K562 (cell line): ENCODE results near the gene ZKSCAN4. TPM values are rescaled to one million over a fixed set of nuclear protein-coding genes. Genes with fewer than 3 reads are reported as not detected.

Source experiments
- BRD4 ChIP-seq: fragments of 200-600 bp; sonication (generic); IDR thresholded peaks from 2 replicates; pipeline ENCODE4 v1.6.1; 2017; ENCODE audit warnings: inconsistent platforms
- CBFA2T3 ChIP-seq: fragments of 450-650 bp; IDR thresholded peaks from 2 replicates; pipeline ENCODE4 v1.6.1; 2017
- CUX1 ChIP-seq: fragments of 200-800 bp; sonication (Bioruptor generic); IDR thresholded peaks from 2 replicates; pipeline ENCODE4 v1.6.1; 2016; ENCODE audit warnings: missing genetic modification characterization, missing compliant biosample characterization
- EZH2 ChIP-seq: IDR thresholded peaks from 2 replicates; pipeline ENCODE4 v1.6.1; 2012; ENCODE audit warnings: low read depth, mild to moderate bottlenecking, inconsistent platforms, low read length, borderline replicate concordance
- GABPB1 ChIP-seq: sonication (generic); formaldehyde crosslinking; IDR thresholded peaks from 2 replicates; pipeline ENCODE4 v1.8.0; 2022; ENCODE audit warnings: mild to moderate bottlenecking, missing genetic modification reagents
- HOMEZ ChIP-seq: fragments of 250-450 bp; sonication (Bioruptor Pico); IDR thresholded peaks from 2 replicates; pipeline ENCODE4 v1.4.0; 2020; ENCODE audit warnings: mild to moderate bottlenecking, moderate library complexity
- KDM2B ChIP-seq: fragments of 250-450 bp; sonication (Bioruptor Pico); IDR thresholded peaks from 2 replicates; pipeline ENCODE4 v1.8.0; 2021; ENCODE audit warnings: mild to moderate bottlenecking, moderate library complexity
- KHSRP ChIP-seq: fragments of 450-650 bp; IDR thresholded peaks from 2 replicates; pipeline ENCODE4 v1.6.1; 2017
- MAFK ChIP-seq: IDR thresholded peaks from 2 replicates; pipeline ENCODE4 v1.6.1; 2011; ENCODE audit warnings: low read length, improper control_type of control experiment
- NCOA6 ChIP-seq: fragments of 450-650 bp; IDR thresholded peaks from 2 replicates; pipeline ENCODE4 v1.6.1; 2017; ENCODE audit warnings: mild to moderate bottlenecking
- NKRF ChIP-seq: fragments of 450-650 bp; IDR thresholded peaks from 2 replicates; pipeline ENCODE4 v1.6.1; 2016; ENCODE audit warnings: borderline replicate concordance
- NR0B1 ChIP-seq: fragments of 450-650 bp; IDR thresholded peaks from one replicate; pipeline ENCODE4 v1.6.1; 2018; ENCODE audit warnings: mild to moderate bottlenecking, moderate library complexity; ENCODE audit not compliant: partially characterized antibody
- RBFOX2 ChIP-seq: fragments of 200-400 bp; formaldehyde crosslinking; IDR thresholded peaks from 2 replicates; pipeline ENCODE4 v1.6.1; 2017; ENCODE audit warnings: low read depth, mild to moderate bottlenecking, low read length, moderate library complexity
- TFAM ChIP-seq: fragments of 250-450 bp; sonication (Bioruptor Pico); conservative IDR thresholded peaks from 2 replicates; pipeline ENCODE4 v1.5.0; 2021; ENCODE audit warnings: mild to moderate bottlenecking, moderate library complexity
- ZFP30 ChIP-seq: fragments of 250-450 bp; sonication (Bioruptor Pico); IDR thresholded peaks from 2 replicates; pipeline ENCODE4 v1.8.0; 2022; ENCODE audit warnings: moderate library complexity, mild to moderate bottlenecking, inconsistent platforms, borderline replicate concordance
- ZNF217 ChIP-seq: sonication (generic); formaldehyde crosslinking; IDR thresholded peaks from 2 replicates; pipeline ENCODE4 v1.8.0; 2022; ENCODE audit warnings: mild to moderate bottlenecking, missing genetic modification reagents
- ZNF384 ChIP-seq: IDR thresholded peaks from 2 replicates; pipeline ENCODE4 v1.6.1; 2012; ENCODE audit warnings: low read depth, low read length, improper control_type of control experiment
- polyA plus RNA-seq, 8 experiments: library from polyadenylated mRNA; depleted of rRNA in 4 of 8; stranded (reverse) in 5 of 8; unstranded in 3 of 8; fragments of >200 nt; fragmentation: Nextera tagmentation in 2 of 8; fragmentation: Illumina TruSeq in 1 of 8; extraction: Ambion mirVana in 2 of 8; extraction: Trizol in 1 of 8; gene quantifications; 2 replicates each; pipeline versions ENCODE4 v1.2.1 to v1.2.3, GENCODE V29; 2011 to 2014; ENCODE audit warnings: inconsistent platforms in 1 of 8, missing spikeins in 1 of 8
- total RNA-seq, 7 experiments: library from RNA; depleted of rRNA in 6 of 7; stranded (reverse); fragments of >200 nt in 6 of 7; fragmentation: Illumina TruSeq in 2 of 7; extraction: Trizol in 2 of 7; gene quantifications; 2 replicates each; pipeline versions ENCODE4 v1.2.1 to v1.2.3, GENCODE V29; 2011 to 2021; ENCODE audit warnings: low replicate concordance in 1 of 7

ZKSCAN4 gene
- total and polyA plus RNA-seq, 9 of the 15 experiments (the other 6 are each of a cell fraction or from before 2014, with no cell fraction given), result 1.2 to 5.3 (median 4.7) TPM

DNA sequence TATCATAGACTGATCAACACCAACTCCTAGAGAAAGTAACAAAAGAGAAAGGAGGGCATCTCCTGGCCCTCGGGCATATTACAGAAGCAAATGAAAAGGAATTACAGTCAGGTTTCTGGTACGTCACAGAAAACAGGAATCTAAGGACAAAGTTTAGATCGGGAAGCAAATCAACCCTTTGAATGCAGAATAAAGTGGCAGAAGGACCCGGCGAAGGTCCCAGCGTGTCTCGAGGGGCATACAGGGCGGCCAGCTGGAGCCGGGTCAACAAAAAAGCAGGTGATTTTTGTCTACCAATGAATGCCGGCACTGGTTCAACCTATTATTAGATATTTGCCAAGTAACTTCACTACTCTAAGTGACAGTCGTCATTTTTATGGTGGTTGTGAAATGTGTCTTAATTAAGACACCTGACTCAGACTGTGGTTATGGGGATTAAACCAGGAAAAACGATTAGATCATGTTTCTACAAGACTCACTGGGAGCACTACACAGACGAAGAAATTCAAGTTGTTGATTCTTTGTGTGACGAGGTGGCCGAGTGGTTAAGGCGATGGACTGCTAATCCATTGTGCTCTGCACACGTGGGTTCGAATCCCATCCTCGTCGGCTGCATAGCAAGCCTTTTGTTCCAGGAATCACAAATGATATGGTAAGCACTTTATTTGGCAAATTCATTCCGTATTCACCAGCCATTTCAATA, 39.4 kb downstream of the ZKSCAN4 start (continued):
- TF ChIP-seq CUX1 (CRISPR knock-in tag), result 0 out of 2 replicates have a peak, but pooled peaks have one; percentile 12
- TF ChIP-seq HOMEZ, result no peak
- no peak for TF ChIP-seq ZFP30
- peak; percentile 94 for TF ChIP-seq BRD4
- TF ChIP-seq NCOA6, result no peak
- TF ChIP-seq ZNF384, result 0 out of 2 replicates have a peak, but pooled peaks have one; percentile 10
- no peak for TF ChIP-seq CBFA2T3
- TF ChIP-seq NKRF, result no peak
- TF ChIP-seq GABPB1 (CRISPR knock-in tag), result peak; percentile 79
- no peak for TF ChIP-seq EZH2
- TF ChIP-seq KDM2B (CRISPR knock-in tag), result peak; percentile 15; the same call in 1 of the 2 replicates
- TF ChIP-seq KHSRP, result no peak
- peak; percentile 76 for TF ChIP-seq MAFK
- no peak for TF ChIP-seq RBFOX2
- TF ChIP-seq NR0B1, result no peak
- no peak for TF ChIP-seq ZNF217
- TF ChIP-seq TFAM (CRISPR knock-in tag), result no peak
